K562 (cell line): Measurements from ENCODE around the gene DOCK4. TPM values are rescaled to one million over a fixed set of nuclear protein-coding genes. Genes with fewer than 3 reads are reported as not detected.

ENCODE experiments used
- ATAC-seq: fragments of 200-7000 bp; cut with Tn5 transposase; 3 replicates; pipeline ENCODE4 v1.9.1; 2020; ENCODE audit warnings: moderate library complexity
- BruUV-seq: library from RNA; stranded (reverse); fragments of 400-500 nt; replicated peaks from 2 replicates; lab custom pipeline; 2021; lab: Mats Ljungman, UMichigan
- CTCF ChIA-PET: fragments of 300-600 bp; formaldehyde crosslinking; extraction: SDS; loops from one replicate; lab custom pipeline; 2021; ENCODE audit warnings: low intra/inter-chr PET ratio; lab: Yijun Ruan, JAX
- POLR2A ChIA-PET: fragments of 300-600, 350-650 bp; sonication (Branson Sonifier 250); formaldehyde crosslinking; extraction: SDS; loops from one replicate; lab custom pipeline; 2021; ENCODE audit warnings: antibody characterized with exemption, inconsistent platforms; lab: Yijun Ruan, JAX
- DNase-seq, 4 experiments: peaks; one replicate each; pipeline versions ENCODE4 v3.0.0 to v3.0.0-alpha.2; 2011 to 2018; ENCODE audit warnings: low spot score in 3 of 4, mixed read lengths in 3 of 4; ENCODE audit errors: extremely low read depth in 1 of 4
- FAIRE-seq: peaks from 2 replicates; lab custom pipeline; 2011; peaks lifted over from hg19 to GRCh38; lab: Jason Lieb, UNC
- H2AFZ ChIP-seq: 2 replicates; pipeline ENCODE4 v1.6.0; 2011; ENCODE audit warnings: low read depth, low read length, control low read depth, inconsistent platforms
- H3K27ac ChIP-seq: fragments of 200-600 bp; 3 replicates; pipeline ENCODE4 v1.8.0; 2011; ENCODE audit warnings: low read depth, mild to moderate bottlenecking, control low read depth, inconsistent platforms, low read length, moderate library complexity, mixed read lengths; ENCODE audit errors: extremely low read depth
- H3K27me3 ChIP-seq, 2 experiments: fragments of 300-600 bp in 1 of 2; 2 replicates in 1 of 2; 3 replicates in 1 of 2; pipeline versions ENCODE4 v1.6.0 to v1.8.0; 2011; ENCODE audit warnings: inconsistent platforms in 2 of 2, low read length in 2 of 2, mild to moderate bottlenecking in 1 of 2, mixed read lengths in 1 of 2, moderate library complexity in 1 of 2; ENCODE audit not compliant: control insufficient read depth in 2 of 2, insufficient read depth in 2 of 2
- H3K36me3 ChIP-seq: fragments of 300-600 bp; 3 replicates; pipeline ENCODE4 v1.8.0; 2011; ENCODE audit warnings: mild to moderate bottlenecking, low read length, inconsistent platforms; ENCODE audit not compliant: control insufficient read depth, insufficient read depth
- H3K4me1 ChIP-seq, 2 experiments: fragments of 200-600 bp in 1 of 2; replicated peaks in 1 of 2; 2 replicates in 1 of 2; 3 replicates in 1 of 2; pipeline versions ENCODE4 v1.5.1 to v1.8.0; 2011; ENCODE audit warnings: inconsistent platforms in 2 of 2, low read length in 2 of 2, mild to moderate bottlenecking in 1 of 2, mixed read lengths in 1 of 2, moderate library complexity in 1 of 2; ENCODE audit not compliant: control insufficient read depth in 2 of 2, insufficient read depth in 2 of 2
- H3K4me2 ChIP-seq: 2 replicates; pipeline ENCODE4 v1.6.1; 2011; ENCODE audit warnings: low read length, control low read depth, inconsistent platforms, mixed read lengths; ENCODE audit not compliant: insufficient read depth
- H3K4me3 ChIP-seq: fragments of 200-600 bp; sonication (generic), shearing (Covaris generic); 2 replicates; pipeline ENCODE4 v1.5.1; 2016; ENCODE audit warnings: control low read depth, inconsistent platforms
- H3K79me2 ChIP-seq: fragments of 200-600 bp; 3 replicates; pipeline ENCODE4 v1.8.0; 2011; ENCODE audit warnings: low read length, inconsistent platforms; ENCODE audit not compliant: control insufficient read depth, insufficient read depth
- H3K9ac ChIP-seq, 2 experiments: 2 replicates each; pipeline versions ENCODE4 v1.6.0 to v1.6.1; 2011; ENCODE audit warnings: low read depth in 2 of 2, low read length in 2 of 2, control low read depth in 1 of 2, inconsistent platforms in 1 of 2, mild to moderate bottlenecking in 1 of 2, mixed read lengths in 1 of 2; ENCODE audit not compliant: insufficient read depth in 1 of 2
- H3K9me1 ChIP-seq: one replicate; pipeline ENCODE4 v1.6.0; 2011; ENCODE audit warnings: inconsistent platforms, mild to moderate bottlenecking, low read length, moderate library complexity; ENCODE audit not compliant: control insufficient read depth, insufficient read depth
- H3K9me3 ChIP-seq: replicated peaks from 2 replicates; pipeline ENCODE4 v1.5.1; 2011; ENCODE audit warnings: low read depth, low read length, inconsistent platforms; ENCODE audit not compliant: control insufficient read depth, insufficient read depth
- H4K20me1 ChIP-seq: replicated peaks from 2 replicates; pipeline ENCODE4 v1.6.1; 2011; ENCODE audit warnings: low read length, inconsistent platforms, mixed read lengths; ENCODE audit not compliant: control insufficient read depth, insufficient read depth
- CBX1 ChIP-seq: sonication (generic); IDR thresholded peaks from 2 replicates; pipeline ENCODE4 v1.6.1; 2016; ENCODE audit warnings: antibody characterized with exemption, low read depth, mild to moderate bottlenecking
- CHD1 ChIP-seq: fragments of 200-600 bp; sonication (generic); IDR thresholded peaks from one replicate; pipeline ENCODE4 v1.6.1; 2012; ENCODE audit warnings: mild to moderate bottlenecking, moderate library complexity, low read length, inconsistent platforms
- E2F3 ChIP-seq: fragments of 250-450 bp; sonication (Bioruptor Pico); IDR thresholded peaks from 2 replicates; pipeline ENCODE4 v1.4.0; 2020; ENCODE audit warnings: mild to moderate bottlenecking
- ETS1 ChIP-seq: conservative IDR thresholded peaks from 2 replicates; pipeline ENCODE4 v1.6.1; 2011; ENCODE audit warnings: low read depth, mild to moderate bottlenecking, low read length; ENCODE audit not compliant: control insufficient read depth
- ETV5 ChIP-seq: sonication (generic); formaldehyde crosslinking; IDR thresholded peaks from 2 replicates; pipeline ENCODE4 v1.4.0; 2020; ENCODE audit warnings: low read depth, mild to moderate bottlenecking, missing genetic modification reagents
- HNRNPL ChIP-seq: fragments of 200-400 bp; formaldehyde crosslinking; IDR thresholded peaks from 2 replicates; pipeline ENCODE4 v1.6.1; 2017; ENCODE audit warnings: low read depth, mild to moderate bottlenecking, low read length
- JUND ChIP-seq, 2 experiments: IDR thresholded peaks; 2 replicates in 1 of 2; 3 replicates in 1 of 2; pipeline ENCODE4 v1.6.1; 2011; ENCODE audit warnings: borderline replicate concordance in 2 of 2, low read depth in 2 of 2, low read length in 2 of 2, improper control_type of control experiment in 1 of 2, missing biosample characterization in 1 of 2, missing genetic modification characterization in 1 of 2, missing genetic modification reagents in 1 of 2
- KLF16 ChIP-seq: IDR thresholded peaks from 2 replicates; pipeline ENCODE4 v1.6.1; 2016; ENCODE audit warnings: antibody characterized with exemption
- MYC ChIP-seq, 2 experiments: fragments of 250-450 bp in 1 of 2; sonication (Bioruptor Pico) in 1 of 2; IDR thresholded peaks; 2 replicates each; pipeline versions ENCODE4 v1.5.1 to v1.6.1; 2012 to 2021; ENCODE audit warnings: low read depth in 2 of 2, borderline replicate concordance in 1 of 2, improper control_type of control experiment in 1 of 2, low read length in 1 of 2, mild to moderate bottlenecking in 1 of 2, moderate library complexity in 1 of 2
- ZBTB5 ChIP-seq: fragments of 450-650 bp; IDR thresholded peaks from 2 replicates; pipeline ENCODE4 v1.6.1; 2017; ENCODE audit warnings: antibody characterized with exemption
- ZNF121 ChIP-seq: sonication (generic); formaldehyde crosslinking; conservative IDR thresholded peaks from 2 replicates; pipeline ENCODE4 v1.8.0; 2022; ENCODE audit warnings: missing genetic modification reagents
- ZNF311 ChIP-seq: fragments of 250-450 bp; sonication (Bioruptor Pico); IDR thresholded peaks from 2 replicates; pipeline ENCODE4 v1.4.0; 2020; ENCODE audit warnings: mild to moderate bottlenecking, moderate library complexity
- ZNF785 ChIP-seq: fragments of 250-450 bp; sonication (Bioruptor Pico); IDR thresholded peaks from 2 replicates; pipeline ENCODE4 v1.4.0; 2020; ENCODE audit warnings: mild to moderate bottlenecking
- WGBS: fragments of 100-300 bp; shearing (Covaris generic); methylation state at CpG from one replicate; pipeline ENCODE4 v1.1.6; 2016; ENCODE audit warnings: low coverage, mixed read lengths; ENCODE audit not compliant: insufficient coverage; ENCODE audit errors: missing lambda C conversion rate; 5-methylcytosine and 5-hydroxymethylcytosine counted together
- in situ Hi-C: fragments of 300-500 bp; cut with MboI; formaldehyde crosslinking; loops from 4 replicates; pipeline ENCODE4 v1.15.0; 2018; ENCODE audit warnings: inconsistent platforms, mixed read lengths
- intact Hi-C: fragments of 100-400 bp; cut with micrococcal nuclease; formaldehyde crosslinking; loops from 2 replicates; pipeline ENCODE4 v1.14.2; 2022
- polyA plus RNA-seq, 8 experiments: library from polyadenylated mRNA; depleted of rRNA in 4 of 8; stranded (reverse) in 5 of 8; unstranded in 3 of 8; fragments of >200 nt; fragmentation: Nextera tagmentation in 2 of 8; fragmentation: Illumina TruSeq in 1 of 8; extraction: Ambion mirVana in 2 of 8; extraction: Trizol in 1 of 8; gene quantifications; 2 replicates each; pipeline versions ENCODE4 v1.2.1 to v1.2.3, GENCODE V29; 2011 to 2014; ENCODE audit warnings: inconsistent platforms in 1 of 8, missing spikeins in 1 of 8
- total RNA-seq, 7 experiments: library from RNA; depleted of rRNA in 6 of 7; stranded (reverse); fragments of >200 nt in 6 of 7; fragmentation: Illumina TruSeq in 2 of 7; extraction: Trizol in 2 of 7; gene quantifications; 2 replicates each; pipeline versions ENCODE4 v1.2.1 to v1.2.3, GENCODE V29; 2011 to 2021; ENCODE audit warnings: low replicate concordance in 1 of 7

Gene DOCK4
- total and polyA plus RNA-seq, 9 of the 15 experiments (the other 6 are each of a cell fraction or from before 2014, with no cell fraction given), result 0.42 to 5.7 (median 2.3) TPM

GRCh38 chr7:111887734-111888133, 318.5 kb downstream of the DOCK4 start:
- intact Hi-C loops, result no loop called here
- H3K4me3 ChIP-seq, result no peak overlapping the region
- no peaks in the 10 kb centered on the region for H3K9me1 ChIP-seq
- FAIRE-seq (no peak), DNase-seq (no peak), ATAC-seq (no peak)
- no peaks in the 10 kb centered on the region for H4K20me1 ChIP-seq
- TF ChIP-seq MYC (IDR thresholded peaks at IDR 0.05; ENCODE audit: low read depth, low read length) (no peak), MYC (CRISPR knock-in tag; IDR thresholded peaks at IDR 0.05; ENCODE audit: borderline replicate concordance, low read depth) (no peak), ZNF785 (CRISPR knock-in tag) (no peak), E2F3 (no peak), ETV5 (CRISPR knock-in tag) (no peak)
- ChIA-PET CTCF (no interaction called here), POLR2A (interaction anchor here (0.6 kb wide), 1 partner anchor 666 kb away, joined by 4 read pairs; no protein-coding TSS in a partner anchor)
- H3K27ac ChIP-seq, result no peak overlapping the region
- no peak overlapping the region for H3K4me2 ChIP-seq
- 0 out of 5 replicates have a peak, but pooled peaks cover 0 to 2% of the 10 kb centered on the region in 2 experiments for H3K27me3 ChIP-seq
- H2AFZ ChIP-seq, result no peak overlapping the region
- WGBS, result 0% methylated on average over 1 of the region's 1 CpG
- no peaks in the 10 kb centered on the region for H3K9me3 ChIP-seq
- H3K79me2 ChIP-seq, result no peaks in the 10 kb centered on the region
- in situ Hi-C loops, result no loop called here
- BruUV-seq, result no TSS peak
- H3K9ac ChIP-seq, result no peak overlapping the region
- H3K4me1 ChIP-seq, result no peaks in the 10 kb centered on the region
- H3K36me3 ChIP-seq, result no peaks in the 10 kb centered on the region

- H3K27me3 ChIP-seq, result 0 out of 5 replicates have a peak, but pooled peaks cover 0 to 2% of the 10 kb centered on the region in 2 experiments
- intact Hi-C loops, result no loop called here
- no peak for FAIRE-seq
- no peak for TF ChIP-seq ETS1
- TF ChIP-seq CHD1, result no peak
- TF ChIP-seq ZBTB5, result no peak
- no peak for TF ChIP-seq KLF16
- no peak for TF ChIP-seq ZNF121 (CRISPR knock-in tag)
- TF ChIP-seq CBX1, result no peak
- TF ChIP-seq ZNF311, result no peak
- TF ChIP-seq HNRNPL, result no peak
- TF ChIP-seq JUND (IDR thresholded peaks at IDR 0.05; ENCODE audit: borderline replicate concordance, low read depth, low read length), result no peak
- TF ChIP-seq JUND (tag; IDR thresholded peaks at IDR 0.05; ENCODE audit: borderline replicate concordance, low read depth, low read length), result no peak
Measured at GRCh38 chr7:111886233-111886632, 320.0 kb downstream of the DOCK4 start.

More at GRCh38 chr7:111886233-111886632, 320.0 kb downstream of the DOCK4 start:
- Histone ChIP-seq H3K9ac (no peak overlapping the region), H3K4me3 (no peak overlapping the region), H3K9me1 (no peaks in the 10 kb centered on the region), H3K4me1 (no peaks in the 10 kb centered on the region), H3K36me3 (no peaks in the 10 kb centered on the region), H2AFZ (no peak overlapping the region), H3K9me3 (no peaks in the 10 kb centered on the region), H3K4me2 (no peak overlapping the region), H3K79me2 (no peaks in the 10 kb centered on the region), H3K27ac (no peak overlapping the region), H4K20me1 (no peaks in the 10 kb centered on the region)
- in situ Hi-C loops, result no loop called here
- no TSS peak for BruUV-seq
- CTCF ChIA-PET, result no interaction called here
- WGBS, result 0% methylated on average over 2 of the region's 2 CpGs
- POLR2A ChIA-PET, result no interaction called here
- no peak for DNase-seq
- no peak for ATAC-seq
